Measurements from ENCODE around the gene ZSWIM6.
"Not testable (repeated sequence)": the region's sequence is repeated elsewhere in the genome, so short reads cannot be mapped to it uniquely, and the experiment has no call there.

The ZSWIM6 gene

GRCh38 chr5:61409568-61409967, 77.5 kb downstream of the ZSWIM6 start:
- DNase-seq, result no peak

GRCh38 chr5:61410811-61411210, 78.8 kb downstream of the ZSWIM6 start:
- no peak for DNase-seq

GRCh38 chr5:61412361-61412760, 80.3 kb downstream of the ZSWIM6 start:
- DNase-seq, result no peak

GRCh38 chr5:61413205-61413604, 81.1 kb downstream of the ZSWIM6 start:
- not testable (repeated sequence) for DNase-seq

- DNase-seq, result no peak
Observed at GRCh38 chr5:61414806-61415205, 82.7 kb downstream of the ZSWIM6 start.

- no peak for DNase-seq
Observed at GRCh38 chr5:61416010-61416409, 84.0 kb downstream of the ZSWIM6 start.

GRCh38 chr5:61416420-61416819, 84.4 kb downstream of the ZSWIM6 start:
- no peak for DNase-seq

GRCh38 chr5:61417340-61417739, 85.3 kb downstream of the ZSWIM6 start:
- DNase-seq, result no peak

GRCh38 chr5:61417851-61418250, 85.8 kb downstream of the ZSWIM6 start:
- no peak for DNase-seq

GRCh38 chr5:61419106-61419505, 87.0 kb downstream of the ZSWIM6 start:
- DNase-seq, result no peak

- DNase-seq, result no peak
Observed at GRCh38 chr5:61420016-61420415, 88.0 kb downstream of the ZSWIM6 start.

GRCh38 chr5:61421262-61421661, 89.2 kb downstream of the ZSWIM6 start:
- DNase-seq, result not testable (repeated sequence)

GRCh38 chr5:61423487-61424145, 91.6 kb downstream of the ZSWIM6 start:
- no peak for DNase-seq

GRCh38 chr5:61425918-61426317, 93.9 kb downstream of the ZSWIM6 start:
- DNase-seq, result no peak

GRCh38 chr5:61429906-61430305, 97.8 kb downstream of the ZSWIM6 start:
- no peak for DNase-seq

GRCh38 chr5:61431923-61432620, 100.0 kb downstream of the ZSWIM6 start:
- DNase-seq, result no peak

GRCh38 chr5:61435368-61435767, 103.3 kb downstream of the ZSWIM6 start:
- DNase-seq, result no peak

GRCh38 chr5:61438298-61438970, 106.4 kb downstream of the ZSWIM6 start:
- DNase-seq, result no peak

GRCh38 chr5:61440086-61440485, 108.0 kb downstream of the ZSWIM6 start:
- DNase-seq, result no peak

- DNase-seq, result no peak
Observed at GRCh38 chr5:61440596-61440995, 108.5 kb downstream of the ZSWIM6 start.

- DNase-seq, result no peak
Observed at GRCh38 chr5:61441742-61442141, 109.7 kb downstream of the ZSWIM6 start.

GRCh38 chr5:61447780-61448495, 115.9 kb downstream of the ZSWIM6 start:
- DNase-seq, result no peak

- no peak for DNase-seq
Observed at GRCh38 chr5:61449804-61450492, 117.9 kb downstream of the ZSWIM6 start.

Measured in central memory CD4-positive, alpha-beta T cell (primary cell).